Urinary bladder (tissue), 4 donors: ENCODE data around the gene WFIKKN2. TPM values are rescaled to one million over a fixed set of nuclear protein-coding genes. Genes with fewer than 3 reads are reported as not detected.
"Not testable (repeated sequence)": the region's sequence is repeated elsewhere in the genome, so short reads cannot be mapped to it uniquely, and the experiment has no call there.

ENCODE experiments used
- DNase-seq: peaks from one replicate; pipeline ENCODE4 v3.0.0-alpha.2; 2015; ENCODE audit errors: extremely low spot score
- H3K27ac ChIP-seq: one replicate; pipeline ENCODE4 v1.5.1; 2013; ENCODE audit warnings: low read depth, mild to moderate bottlenecking, moderate library complexity
- H3K36me3 ChIP-seq: one replicate; pipeline ENCODE4 v1.6.1; 2013; ENCODE audit warnings: mild to moderate bottlenecking, moderate library complexity; ENCODE audit not compliant: insufficient read depth
- H3K4me1 ChIP-seq: one replicate; pipeline ENCODE4 v1.6.1; 2013; ENCODE audit warnings: mild to moderate bottlenecking, moderate library complexity; ENCODE audit not compliant: insufficient read depth
- H3K4me3 ChIP-seq: one replicate; pipeline ENCODE4 v1.5.1; 2013; ENCODE audit warnings: low read depth, low read length
- WGBS: extraction: QIAGEN DNeasy Blood & Tissue Kit; methylation state at CpG from one replicate; pipeline ENCODE4 v1.1.7; 2013; 5-methylcytosine and 5-hydroxymethylcytosine counted together
- polyA plus RNA-seq: library from polyadenylated mRNA; stranded (reverse); fragments of 200-250 nt; gene quantifications from one replicate; pipeline ENCODE4 v1.2.3, GENCODE V29; 2013
- total RNA-seq: library from RNA; depleted of rRNA; stranded (reverse); fragments of >200 nt; gene quantifications from one replicate; pipeline ENCODE4 v1.2.3, GENCODE V29; 2014
- donor health status: healthy with polysubstance abuse.
- donor health status: healthy.

Gene WFIKKN2
- total and polyA plus RNA-seq, 2 donors: 0.32 to 0.37 TPM

GRCh38 chr17:50875074-50875473 is 39.7 kb downstream of the WFIKKN2 start:
- no peak for DNase-seq
- Histone ChIP-seq H3K27ac (no peak overlapping the region), H3K36me3 (no peaks in the 10 kb centered on the region), H3K4me3 (no peak overlapping the region), H3K4me1 (no peaks in the 10 kb centered on the region)
- WGBS: 69% methylated on average over 2 of the region's 2 CpGs

GRCh38 chr17:50877042-50877441 is 41.7 kb downstream of the WFIKKN2 start:
- DNase-seq, H3K27ac ChIP-seq, H3K36me3 ChIP-seq, H3K4me1 ChIP-seq, H3K4me3 ChIP-seq: not testable (repeated sequence)
- WGBS: 95% methylated on average over 9 of the region's 9 CpGs

GRCh38 chr17:50877838-50878237 is 42.5 kb downstream of the WFIKKN2 start:
- no peak overlapping the region for H3K4me3 ChIP-seq
- DNase-seq: no peak
- H3K27ac ChIP-seq: no peak overlapping the region
- H3K36me3 ChIP-seq: no peaks in the 10 kb centered on the region
- WGBS: 95% methylated on average over 1 of the region's 1 CpG
- H3K4me1 ChIP-seq: no peaks in the 10 kb centered on the region

GRCh38 chr17:50879086-50879485 is 43.7 kb downstream of the WFIKKN2 start:
- no peaks in the 10 kb centered on the region for H3K4me1 ChIP-seq
- H3K27ac ChIP-seq: no peak overlapping the region
- H3K36me3 ChIP-seq: no peaks in the 10 kb centered on the region
- no peak for DNase-seq
- 94% methylated on average over 5 of the region's 5 CpGs for WGBS
- no peak overlapping the region for H3K4me3 ChIP-seq

GRCh38 chr17:50881182-50881581 is 45.8 kb downstream of the WFIKKN2 start:
- H3K4me1 ChIP-seq: no peaks in the 10 kb centered on the region
- WGBS: 96% methylated on average over 2 of the region's 2 CpGs
- DNase-seq: no peak

GRCh38 chr17:50882851-50883250 is 47.5 kb downstream of the WFIKKN2 start:
- no peak for DNase-seq
- no peak overlapping the region for H3K27ac ChIP-seq
- H3K36me3 ChIP-seq: no peaks in the 10 kb centered on the region
- 92% methylated on average over 7 of the region's 7 CpGs for WGBS
- H3K4me1 ChIP-seq: no peaks in the 10 kb centered on the region
- H3K4me3 ChIP-seq: no peak overlapping the region

More at GRCh38 chr17:50881182-50881581, 45.8 kb downstream of the WFIKKN2 start:
- H3K4me3 ChIP-seq: no peak overlapping the region
- H3K36me3 ChIP-seq: no peaks in the 10 kb centered on the region
- H3K27ac ChIP-seq: no peak overlapping the region

GRCh38 chr17:50883850-50884438 is 48.6 kb downstream of the WFIKKN2 start:
- Histone ChIP-seq H3K4me1 (no peaks in the 10 kb centered on the region), H3K27ac (peak overlapping the region; percentile 76), H3K4me3 (no peak overlapping the region), H3K36me3 (no peaks in the 10 kb centered on the region)
- 75% methylated on average over 5 of the region's 5 CpGs for WGBS
- no peak for DNase-seq

GRCh38 chr17:50884439-50885311 is 49.3 kb downstream of the WFIKKN2 start:
- Histone ChIP-seq H3K27ac (peak overlapping the region; percentile 76), H3K4me3 (no peak overlapping the region), H3K36me3 (no peaks in the 10 kb centered on the region), H3K4me1 (no peaks in the 10 kb centered on the region)
- DNase-seq: no peak
- WGBS: 81% methylated on average over 8 of the region's 8 CpGs

- DNase-seq: no peak
- Histone ChIP-seq H3K4me1 (no peaks in the 10 kb centered on the region), H3K27ac (no peak overlapping the region), H3K4me3 (no peak overlapping the region), H3K36me3 (no peaks in the 10 kb centered on the region)
- 90% methylated on average over 5 of the region's 5 CpGs for WGBS
Observed at GRCh38 chr17:50887705-50888245, 52.4 kb downstream of the WFIKKN2 start.

- H3K36me3 ChIP-seq: no peaks in the 10 kb centered on the region
- WGBS: 74% methylated on average over 3 of the region's 3 CpGs
- H3K27ac ChIP-seq: no peak overlapping the region
- H3K4me3 ChIP-seq: no peak overlapping the region
- no peaks in the 10 kb centered on the region for H3K4me1 ChIP-seq
- DNase-seq: no peak
Observed at GRCh38 chr17:50889528-50890118, 54.2 kb downstream of the WFIKKN2 start.

- H3K4me1 ChIP-seq: no peaks in the 10 kb centered on the region
- no peaks in the 10 kb centered on the region for H3K36me3 ChIP-seq
- H3K4me3 ChIP-seq: no peak overlapping the region
- peak overlapping the region; percentile 49 for H3K27ac ChIP-seq
- no peak for DNase-seq
- 83% methylated on average over 12 of the region's 12 CpGs for WGBS
Observed at GRCh38 chr17:50890675-50891516, 55.5 kb downstream of the WFIKKN2 start.

- H3K27ac ChIP-seq: no peak overlapping the region
- no peak for DNase-seq
- no peaks in the 10 kb centered on the region for H3K4me1 ChIP-seq
- 94% methylated on average over 4 of the region's 4 CpGs for WGBS
- no peaks in the 10 kb centered on the region for H3K36me3 ChIP-seq
- no peak overlapping the region for H3K4me3 ChIP-seq
Observed at GRCh38 chr17:50891577-50891989, 56.2 kb downstream of the WFIKKN2 start.
